ENCODE data around the gene ARID5B.

ARID5B gene

DNA sequence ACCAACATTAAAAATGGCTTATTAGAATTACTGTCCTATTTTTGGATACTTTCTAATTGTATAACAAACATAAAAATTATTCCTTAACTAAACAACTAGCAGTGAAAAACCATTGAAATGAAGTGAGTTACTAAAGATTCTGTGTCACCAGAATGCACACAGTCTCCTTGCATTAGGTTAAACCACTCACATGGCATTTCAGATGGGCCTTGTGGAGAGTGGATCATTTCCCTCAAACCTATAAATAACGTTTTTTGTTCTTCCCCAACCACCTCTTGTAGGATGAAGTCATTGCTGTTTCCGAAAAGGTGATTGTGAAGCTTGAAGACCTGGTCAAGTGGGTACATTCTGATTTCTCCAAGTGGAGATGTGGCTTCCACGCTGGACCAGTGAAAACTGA, 38.4 kb downstream of the ARID5B start:
- DNase-seq, result no peak

GRCh38 chr10:61941202-61941681, 39.7 kb downstream of the ARID5B start:
- no peak for DNase-seq

GRCh38 chr10:61942604-61943461, 41.3 kb downstream of the ARID5B start:
- no peak for DNase-seq

GRCh38 chr10:61943674-61944378, 42.3 kb downstream of the ARID5B start:
- DNase-seq, result no peak

GRCh38 chr10:61944410-61945147, 43.1 kb downstream of the ARID5B start:
- no peak for DNase-seq

- DNase-seq, result no peak
Measured at GRCh38 chr10:61949687-61950086, 48.2 kb downstream of the ARID5B start.

DNA sequence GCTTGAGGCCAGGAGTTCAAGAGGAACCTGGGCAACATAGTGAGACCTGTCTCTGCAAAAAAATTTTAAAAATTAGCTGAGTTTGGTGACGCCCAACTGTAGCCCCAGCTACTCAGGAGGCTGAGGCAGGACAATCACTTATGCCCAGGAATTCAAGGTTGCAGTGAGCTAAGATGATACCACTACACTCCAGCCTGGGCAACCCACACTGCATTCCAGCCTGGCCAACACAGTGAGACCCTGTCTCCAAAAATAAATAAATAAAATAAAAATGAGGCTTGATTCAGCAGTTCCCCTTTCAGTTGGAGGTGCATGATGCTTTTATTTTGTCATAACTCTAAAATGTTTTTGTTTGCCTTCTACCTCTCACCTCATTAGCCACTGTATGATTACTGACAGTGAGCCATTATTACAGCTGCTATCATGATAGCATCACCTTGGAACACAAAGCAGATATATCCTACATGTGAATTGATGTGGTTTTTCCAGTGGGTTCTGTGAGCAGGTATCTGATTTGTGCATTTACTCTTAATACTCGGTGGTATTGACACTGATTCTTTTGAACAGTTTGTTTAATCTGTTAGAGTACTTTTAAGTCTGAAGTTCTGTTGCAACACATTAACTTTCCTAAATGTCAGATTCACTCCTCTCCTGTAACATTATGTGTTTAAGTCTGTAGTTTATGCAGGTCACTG, 49.1 kb downstream of the ARID5B start:
- no peak for DNase-seq

- DNase-seq, result no peak
Measured at GRCh38 chr10:61951144-61951483, 49.6 kb downstream of the ARID5B start.

DNA sequence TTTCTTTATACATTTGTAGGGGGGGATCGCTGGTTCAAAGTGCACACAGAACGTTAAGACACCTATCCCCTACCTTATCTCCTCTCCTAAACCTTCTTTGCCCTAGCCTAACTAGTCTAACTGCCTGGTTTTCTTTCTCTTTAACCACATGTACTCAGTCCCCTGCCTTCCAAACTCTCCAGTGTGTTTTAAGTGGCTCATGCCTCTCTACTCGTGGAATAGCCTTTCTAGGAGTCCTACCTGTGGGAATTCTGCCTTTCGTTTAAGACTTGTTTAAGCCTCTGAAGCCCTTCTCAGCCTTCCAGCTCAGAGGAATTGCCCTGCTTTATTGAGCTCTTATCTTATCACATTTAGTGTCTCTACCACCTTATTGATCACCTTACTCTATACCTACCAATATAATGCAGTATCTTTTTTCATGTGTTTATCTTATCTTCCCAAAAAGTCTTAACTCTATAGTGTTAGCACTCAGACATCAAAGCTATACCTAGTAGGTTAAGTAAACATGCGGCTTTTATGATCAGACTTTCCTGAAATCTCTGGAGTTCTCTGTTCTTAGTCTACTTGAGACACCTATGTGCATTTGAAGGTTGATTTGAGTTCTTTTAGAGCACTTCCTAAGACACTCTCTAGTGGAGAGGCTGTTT, 50.7 kb downstream of the ARID5B start:
- no peak for DNase-seq

GRCh38 chr10:61953183-61953582, 51.7 kb downstream of the ARID5B start:
- no peak for DNase-seq

GRCh38 chr10:61957806-61958205, 56.3 kb downstream of the ARID5B start:
- DNase-seq, result no peak

DNA sequence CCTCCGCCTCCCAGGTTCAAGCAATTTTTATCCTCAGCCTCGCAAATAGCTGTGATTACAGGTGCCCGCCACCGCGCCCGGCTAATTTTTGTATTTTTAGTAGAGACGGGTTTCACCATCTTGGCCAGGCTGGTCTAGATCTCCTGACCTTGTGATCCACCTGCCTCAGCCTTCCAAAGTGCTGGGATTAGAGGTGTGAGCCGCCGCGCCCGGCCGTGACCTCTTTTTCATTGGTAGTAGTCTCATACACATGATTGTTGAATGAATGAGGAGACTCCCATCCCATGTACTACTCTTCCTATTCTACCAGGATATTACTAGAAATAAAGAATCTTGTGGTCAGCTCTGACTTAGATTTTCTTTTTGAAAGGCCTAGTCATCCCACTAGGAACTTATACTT, 56.8 kb downstream of the ARID5B start:
- DNase-seq, result no peak

- no peak for DNase-seq
Measured at GRCh38 chr10:61958805-61959204, 57.3 kb downstream of the ARID5B start.

GRCh38 chr10:61959814-61960213, 58.3 kb downstream of the ARID5B start:
- DNase-seq, result no peak

GRCh38 chr10:61960396-61961120, 59.1 kb downstream of the ARID5B start:
- no peak for DNase-seq

- DNase-seq, result peak; percentile 64
Measured at GRCh38 chr10:61961278-61961677, 59.8 kb downstream of the ARID5B start.

- no peak for DNase-seq
Measured at GRCh38 chr10:61962971-61963370, 61.5 kb downstream of the ARID5B start.

DNA sequence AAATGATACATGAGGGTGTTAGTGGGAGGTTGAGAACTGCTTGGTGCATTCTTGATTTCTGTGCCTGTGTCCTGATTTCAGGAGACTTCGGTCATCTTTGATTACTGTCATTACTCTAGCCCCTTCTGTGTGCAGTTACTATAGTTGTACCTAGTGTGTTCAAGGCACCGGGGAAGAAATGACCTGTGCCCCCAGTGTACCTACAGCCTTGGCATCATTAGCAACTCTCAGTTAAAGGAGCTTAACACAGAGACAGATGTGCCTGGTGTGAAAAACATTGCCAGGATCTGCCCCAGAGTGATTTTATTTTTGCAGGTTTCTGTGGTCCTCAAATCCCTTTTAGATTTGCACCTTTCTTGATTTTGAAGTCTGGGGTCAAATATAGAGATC, 62.2 kb downstream of the ARID5B start:
- no peak for DNase-seq

DNA sequence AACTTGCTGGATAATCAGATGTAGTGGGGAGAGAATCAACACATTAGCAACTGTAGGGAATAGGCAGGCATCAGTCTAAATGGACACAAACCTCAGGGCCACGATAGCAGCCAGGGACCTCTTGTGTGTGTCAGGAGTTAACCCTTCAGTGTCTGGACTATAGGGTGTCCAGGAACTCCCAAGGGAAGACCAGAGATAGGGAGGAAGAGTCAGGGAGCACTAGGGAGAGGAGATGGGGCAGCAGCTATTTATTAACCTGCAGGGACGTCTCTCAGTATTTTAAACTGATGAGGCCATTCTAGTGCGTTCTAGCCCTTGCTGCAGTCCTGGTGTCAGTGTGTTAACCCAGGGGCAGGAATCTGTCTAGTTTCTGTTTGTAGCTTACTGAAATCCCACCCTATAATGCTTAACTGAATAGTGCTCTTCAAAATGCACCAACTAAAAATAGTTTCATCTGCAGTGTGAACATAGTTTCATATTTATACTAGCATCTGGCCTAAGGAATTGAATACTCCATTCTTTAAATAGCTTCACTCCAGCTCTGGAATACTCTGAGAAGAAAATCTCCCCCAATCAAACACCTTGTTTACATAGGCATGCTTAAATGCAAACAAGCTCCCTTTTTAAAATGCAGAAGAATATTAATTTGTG, 62.7 kb downstream of the ARID5B start:
- no peak for DNase-seq

- no peak for DNase-seq
Measured at GRCh38 chr10:61964949-61965702, 63.6 kb downstream of the ARID5B start.
